Lower leg skin (tissue), 3 donors: ENCODE data around the gene RGS7.

Experiments used
- CTCF ChIP-seq, 3 donors: fragments of 450-650 bp; IDR thresholded peaks; one replicate each; pipeline ENCODE4 v1.5.1; 2016; ENCODE audit warnings: antibody characterized with exemption in 3 of 3, mild to moderate bottlenecking in 3 of 3, moderate library complexity in 2 of 3
- POLR2A ChIP-seq, 2 donors: fragments of 450-650 bp; IDR thresholded peaks; one replicate each; pipeline ENCODE4 v1.6.1; 2016 to 2017; ENCODE audit warnings: antibody characterized with exemption in 2 of 2, mild to moderate bottlenecking in 1 of 2, moderate library complexity in 1 of 2

DNA sequence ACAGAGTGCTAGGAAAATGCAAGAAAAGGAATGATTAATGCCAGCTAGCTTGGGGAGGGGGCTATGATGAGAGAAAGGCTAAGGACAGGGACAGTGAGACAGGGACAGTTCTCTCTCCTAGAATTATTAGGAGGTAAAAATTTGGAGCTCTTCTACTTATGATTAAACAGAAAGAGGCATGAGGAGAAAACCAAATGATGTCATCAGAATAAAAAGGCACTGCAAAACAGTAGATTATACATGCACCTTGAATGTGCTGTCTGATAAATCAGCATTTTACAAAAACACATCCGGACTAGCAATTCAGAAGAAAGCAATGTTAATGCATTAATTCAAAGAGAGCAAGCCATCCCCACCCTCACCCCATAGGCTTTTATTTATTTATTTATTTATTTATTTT, 277.5 kb downstream of the RGS7 start:
- no peak for TF ChIP-seq CTCF (IDR thresholded peaks at IDR 0.05)
- no peak for TF ChIP-seq POLR2A (IDR thresholded peaks at IDR 0.05)
